ENCODE results near the gene CPAMD8. TPM values are rescaled to one million over a fixed set of nuclear protein-coding genes. Genes with fewer than 3 reads are reported as not detected.

Gene CPAMD8
- total and polyA plus RNA-seq, 10 of the 15 experiments (the other 5 are each of a cell fraction or from before 2014, with no cell fraction given), result 0.12 to 0.97 (median 0.25) TPM; not detected in 3

DNA sequence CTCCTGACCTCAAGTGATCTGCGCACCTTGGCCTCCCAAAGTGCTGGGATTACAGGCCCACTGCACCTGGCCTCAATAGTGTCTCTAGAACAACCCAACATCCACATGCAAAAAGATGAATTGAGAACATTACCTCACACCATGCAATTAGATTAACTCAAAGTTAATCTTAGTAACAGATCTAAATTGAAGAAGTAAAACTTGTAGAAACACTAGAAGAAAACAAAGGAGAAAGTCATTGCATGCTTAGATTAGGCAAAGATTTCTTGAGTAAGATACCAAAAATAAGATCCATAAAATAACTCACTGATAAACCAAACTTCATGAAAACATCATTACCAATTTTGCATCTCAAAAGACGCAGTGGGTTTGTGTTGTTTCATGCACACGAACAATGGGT is 2.8 kb downstream of the CPAMD8 start:
- ChIA-PET POLR2A (no interaction called here), SMC1A (ENCODE audit: uncharacterized antibody, unreplicated experiment) (no interaction called here), CTCF (no interaction called here), RAD21 (ENCODE audit: unreplicated experiment) (no interaction called here)
- TF ChIP-seq SREBF2 (IDR thresholded peaks at IDR 0.05; ENCODE audit: low read length) (no peak), FOXM1 (IDR thresholded peaks at IDR 0.05; ENCODE audit: low read depth, low read length) (no peak), ATF7 (IDR thresholded peaks at IDR 0.05; ENCODE audit: low read depth) (no peak), POLR2A (IDR thresholded peaks at IDR 0.05; ENCODE audit: low read depth, low read length) (no peak), NR2F1 (conservative IDR thresholded peaks at IDR 0.05) (no peak), CHD4 (IDR thresholded peaks at IDR 0.05) (no peak), MYB (IDR thresholded peaks at IDR 0.05; ENCODE audit: borderline replicate concordance, low read depth, low read length) (no peak), SMAD5 (IDR thresholded peaks at IDR 0.05; ENCODE audit: low read depth) (no peak), HDAC6 (IDR thresholded peaks at IDR 0.05; ENCODE audit: unreplicated experiment) (no peak), JUNB (IDR thresholded peaks at IDR 0.05) (no peak), PAX5 (IDR thresholded peaks at IDR 0.05; ENCODE audit: borderline replicate concordance, low read depth, low read length) (no peak)
- TF ChIP-seq, protein P1, sequence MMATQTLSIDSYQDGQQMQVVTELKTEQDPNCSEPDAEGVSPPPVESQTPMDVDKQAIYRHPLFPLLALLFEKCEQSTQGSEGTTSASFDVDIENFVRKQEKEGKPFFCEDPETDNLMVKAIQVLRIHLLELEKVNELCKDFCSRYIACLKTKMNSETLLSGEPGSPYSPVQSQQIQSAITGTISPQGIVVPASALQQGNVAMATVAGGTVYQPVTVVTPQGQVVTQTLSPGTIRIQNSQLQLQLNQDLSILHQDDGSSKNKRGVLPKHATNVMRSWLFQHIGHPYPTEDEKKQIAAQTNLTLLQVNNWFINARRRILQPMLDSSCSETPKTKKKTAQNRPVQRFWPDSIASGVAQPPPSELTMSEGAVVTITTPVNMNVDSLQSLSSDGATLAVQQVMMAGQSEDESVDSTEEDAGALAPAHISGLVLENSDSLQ (IDR thresholded peaks at IDR 0.05), result no peak
- TF ChIP-seq, protein P2, sequence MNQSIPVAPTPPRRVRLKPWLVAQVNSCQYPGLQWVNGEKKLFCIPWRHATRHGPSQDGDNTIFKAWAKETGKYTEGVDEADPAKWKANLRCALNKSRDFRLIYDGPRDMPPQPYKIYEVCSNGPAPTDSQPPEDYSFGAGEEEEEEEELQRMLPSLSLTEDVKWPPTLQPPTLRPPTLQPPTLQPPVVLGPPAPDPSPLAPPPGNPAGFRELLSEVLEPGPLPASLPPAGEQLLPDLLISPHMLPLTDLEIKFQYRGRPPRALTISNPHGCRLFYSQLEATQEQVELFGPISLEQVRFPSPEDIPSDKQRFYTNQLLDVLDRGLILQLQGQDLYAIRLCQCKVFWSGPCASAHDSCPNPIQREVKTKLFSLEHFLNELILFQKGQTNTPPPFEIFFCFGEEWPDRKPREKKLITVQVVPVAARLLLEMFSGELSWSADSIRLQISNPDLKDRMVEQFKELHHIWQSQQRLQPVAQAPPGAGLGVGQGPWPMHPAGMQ (IDR thresholded peaks at IDR 0.05; ENCODE audit: borderline replicate concordance), result no peak
- H3K9ac ChIP-seq (ENCODE audit: control insufficient read depth, insufficient read depth, low read length), result no peak overlapping the region
- no peak overlapping the region for H2AFZ ChIP-seq (ENCODE audit: control insufficient read depth, low read depth, low read length)
- DNase-seq (ENCODE audit: low read depth, low spot score) (no peak), ATAC-seq (no peak), FAIRE-seq (no peak)
- peaks cover 3 to 9% of the 10 kb centered on the region in 2 experiments for H3K27me3 ChIP-seq (replicated peaks in 1 of 2; ENCODE audit: control insufficient read depth in 2 of 2, insufficient read depth in 2 of 2, low read length in 1 of 2)
- WGBS (ENCODE audit: insufficient coverage, insufficient replicate concordance, low lambda C conversion rate, missing lambda C conversion rate), result 58% methylated on average over 3 of the region's 3 CpGs
- no peaks in the 10 kb centered on the region for H4K20me1 ChIP-seq (ENCODE audit: control insufficient read depth, insufficient read depth)
- in situ Hi-C loops (cut with MboI) (no loop called here), intact Hi-C loops (cut with micrococcal nuclease; ENCODE audit: unreplicated experiment) (no loop called here)
- H3K79me2 ChIP-seq (ENCODE audit: control insufficient read depth, insufficient read depth, low read length), result no peaks in the 10 kb centered on the region
- H3K36me3 ChIP-seq (ENCODE audit: control insufficient read depth in 2 of 2, insufficient read depth in 2 of 2, low read length in 1 of 2), result no peaks in the 10 kb centered on the region
- H3K4me1 ChIP-seq (ENCODE audit: control insufficient read depth, insufficient read depth, low read length), result no peaks in the 10 kb centered on the region
- no TSS peak for BruUV-seq (replicated peaks)
- H3K4me3 ChIP-seq, result no peak overlapping the region
- no peak overlapping the region for H3K27ac ChIP-seq (ENCODE audit: control insufficient read depth, insufficient read depth)
- H3K9me3 ChIP-seq (replicated peaks; ENCODE audit: control insufficient read depth, insufficient read depth, low read length), result peaks cover 2% of the 10 kb centered on the region; the same call in 1 of the 3 replicates
- no peak overlapping the region for H3K4me2 ChIP-seq (ENCODE audit: control insufficient read depth, insufficient read depth)

Measured in GM12878 (cell line).